Activated CD8-positive, alpha-beta memory T cell treated with anti-CD3 and anti-CD28 coated beads, Interleukin-2, amount 50 U/mL, for 1 hour (primary cell): ENCODE data around the gene EVA1A.

Experiments used
- DNase-seq: peaks from one replicate; pipeline ENCODE4 v3.0.0-alpha.2; 2020; ENCODE audit errors: extremely low read depth

Gene EVA1A

DNA sequence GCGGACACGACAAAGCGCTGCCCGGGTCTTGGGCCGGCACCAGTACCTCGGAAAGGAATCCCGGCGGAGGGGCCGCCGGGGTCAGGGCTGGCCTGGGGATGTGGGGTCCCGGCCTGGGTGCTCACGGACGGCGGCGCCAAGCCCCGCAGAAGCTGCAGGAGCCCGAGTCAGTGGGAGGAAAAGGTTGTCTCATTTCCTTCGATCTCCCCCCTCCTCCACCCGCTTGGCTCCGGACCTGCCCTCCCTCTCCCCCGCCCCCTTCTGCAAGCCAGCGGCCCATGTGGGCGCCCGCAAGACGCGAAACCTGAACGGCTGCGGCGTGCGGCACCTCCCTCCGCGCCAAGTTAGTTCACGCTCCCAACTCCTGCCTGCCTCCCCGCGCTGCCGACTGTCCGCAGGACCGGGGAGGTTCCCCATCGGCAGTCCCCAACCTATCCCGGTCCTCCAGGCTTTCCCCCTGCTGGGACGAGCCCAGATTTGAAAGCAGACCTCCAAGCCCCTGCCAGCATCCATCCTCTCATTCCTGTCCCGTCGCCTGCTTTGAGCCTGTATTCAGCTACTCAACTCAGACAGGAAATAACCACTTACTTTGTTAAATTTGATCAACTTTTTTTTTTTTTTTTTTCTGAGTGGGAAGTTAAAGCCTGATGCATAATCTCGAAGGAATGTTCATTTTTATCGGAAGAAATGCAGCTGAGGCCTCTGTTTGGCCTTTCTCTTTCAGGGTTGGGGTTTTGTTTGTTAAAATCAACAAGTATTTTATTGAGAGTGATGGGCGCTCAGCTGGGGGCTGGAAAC is at the start of gene EVA1A:
Gene EVA1A, minus strand, starts transcription at position 172 of the 798 bp plus-strand sequence. CDS start 42,799 bp downstream, outside the sequence.
- no peak for DNase-seq

DNA sequence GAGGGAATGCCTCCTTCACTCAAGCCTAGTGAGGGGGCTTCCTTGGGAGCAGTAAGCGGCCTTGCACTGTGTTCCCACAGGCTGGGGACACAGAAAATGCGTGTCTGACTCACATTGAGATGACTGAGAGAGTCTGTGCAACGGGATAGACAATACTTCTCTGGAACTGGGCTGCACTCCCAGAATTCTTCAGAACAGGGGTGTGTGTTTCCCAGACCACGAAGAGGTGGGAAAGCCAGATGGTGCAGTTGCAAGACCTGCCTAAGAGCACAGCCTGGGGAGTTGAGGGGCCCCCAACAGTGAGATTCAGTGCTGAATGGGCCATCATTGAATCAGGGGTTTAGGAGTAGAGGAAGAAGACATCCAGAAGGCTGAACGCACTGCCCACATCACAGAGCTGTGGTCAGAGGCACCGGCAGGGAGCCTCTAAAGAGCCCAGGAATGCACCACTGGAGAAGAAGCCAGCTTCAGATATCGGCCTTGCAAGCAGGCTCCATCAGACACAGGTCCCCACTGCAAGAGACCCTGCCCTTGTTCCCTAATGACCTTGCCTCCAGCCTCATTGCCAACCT is 49.3 kb upstream of the EVA1A start:
- DNase-seq, result no peak

DNA sequence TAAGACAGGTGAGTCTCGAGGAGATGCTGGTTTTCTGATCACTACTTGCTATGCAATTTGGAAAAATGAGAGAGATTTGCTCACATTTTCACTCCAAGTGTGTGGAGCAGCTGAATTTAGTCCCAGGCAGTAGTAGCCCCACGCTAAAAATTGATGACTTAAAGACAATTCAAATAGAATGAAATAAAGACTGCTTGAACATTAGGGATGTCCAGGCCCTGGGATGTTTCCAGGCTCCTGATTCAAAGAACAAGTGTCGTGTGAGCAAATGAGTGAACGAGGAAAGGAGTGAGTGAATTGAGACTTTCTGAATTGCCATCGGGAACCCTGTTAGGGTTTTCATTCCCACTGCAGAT is 48.6 kb upstream of the EVA1A start:
- DNase-seq, result no peak

DNA sequence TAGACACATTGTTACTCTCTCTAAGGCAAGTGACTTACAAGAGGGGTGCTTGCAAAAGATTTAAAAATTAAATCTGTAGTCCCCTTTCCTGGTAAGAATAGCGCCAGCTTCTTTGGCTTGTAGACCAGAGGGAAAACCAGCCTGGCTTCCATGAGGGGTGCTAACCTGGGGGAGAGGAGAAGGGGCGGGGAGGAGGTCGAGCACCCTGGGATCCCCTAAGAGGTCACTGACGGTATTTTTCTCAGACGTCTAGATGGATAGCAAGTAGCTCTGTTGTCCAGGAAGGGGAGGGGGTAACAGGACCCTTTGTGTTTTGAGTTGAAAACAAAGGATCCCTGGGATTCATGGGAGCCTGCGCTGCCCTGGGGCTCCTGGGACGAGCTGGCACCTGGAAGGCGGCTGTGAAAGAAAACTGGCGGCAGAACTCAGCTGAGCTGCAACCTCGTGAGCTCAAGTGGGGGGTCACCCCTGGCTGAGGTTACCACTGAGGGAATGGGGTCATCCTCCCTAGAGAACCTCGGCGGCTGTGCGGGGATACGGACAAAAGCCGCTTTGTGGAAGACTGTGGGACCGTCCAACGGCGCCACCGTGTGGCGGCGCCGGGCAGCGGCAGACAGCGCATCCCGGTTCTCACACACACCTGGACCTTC is 48.1 kb upstream of the EVA1A start:
- no peak for DNase-seq

DNA sequence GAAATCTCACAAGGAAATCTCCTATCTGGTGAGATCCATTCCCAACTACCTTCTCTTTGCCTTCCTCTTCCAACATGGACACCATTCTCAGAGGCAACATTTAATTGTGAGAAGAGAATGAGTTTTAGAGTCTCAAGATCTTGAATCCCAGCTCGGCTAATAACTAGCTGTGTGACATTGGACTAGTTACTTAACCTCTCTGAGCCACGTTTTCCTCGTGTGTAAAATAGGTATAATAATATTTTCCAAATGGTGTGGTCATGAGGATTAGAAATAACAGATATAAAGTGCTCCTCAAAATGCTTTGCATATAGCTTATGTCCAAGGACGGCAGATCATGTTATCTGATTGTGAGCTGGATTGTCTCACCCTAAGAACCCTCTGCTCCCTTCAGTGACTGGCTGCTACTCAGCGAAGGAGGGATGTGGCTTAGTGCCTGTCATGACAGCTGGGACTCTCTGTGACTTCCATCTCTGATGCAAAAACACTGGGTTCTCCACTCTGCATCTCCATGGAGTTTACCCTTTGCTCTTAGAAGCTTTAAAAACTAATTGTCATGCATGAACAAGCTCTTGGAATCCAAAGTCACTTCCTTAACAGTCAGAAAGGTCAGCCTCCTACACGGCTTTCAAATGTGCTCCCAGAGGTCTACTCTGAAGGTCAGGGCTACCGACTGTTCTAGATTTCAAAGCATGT is 47.4 kb upstream of the EVA1A start:
- no peak for DNase-seq

DNA sequence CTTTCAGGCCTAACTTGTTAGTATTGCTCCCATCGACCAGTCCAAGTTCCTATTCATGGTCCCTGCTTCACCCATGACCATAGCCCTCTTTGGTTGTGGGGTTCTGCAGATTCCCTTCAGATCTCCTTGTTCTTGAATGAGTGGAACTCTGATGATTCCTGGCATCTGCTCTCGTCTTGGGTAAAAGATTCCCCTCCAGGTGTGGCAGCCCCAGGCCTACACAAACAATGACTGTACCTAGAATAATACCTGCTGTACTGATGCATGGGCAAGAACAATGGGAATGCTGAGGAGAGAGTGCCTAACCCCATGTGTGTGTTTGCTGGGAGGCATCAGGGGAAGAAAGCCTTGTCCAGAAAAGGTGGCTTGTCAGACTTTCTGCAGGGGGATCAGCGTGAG is 46.7 kb upstream of the EVA1A start:
- DNase-seq, result no peak

DNA sequence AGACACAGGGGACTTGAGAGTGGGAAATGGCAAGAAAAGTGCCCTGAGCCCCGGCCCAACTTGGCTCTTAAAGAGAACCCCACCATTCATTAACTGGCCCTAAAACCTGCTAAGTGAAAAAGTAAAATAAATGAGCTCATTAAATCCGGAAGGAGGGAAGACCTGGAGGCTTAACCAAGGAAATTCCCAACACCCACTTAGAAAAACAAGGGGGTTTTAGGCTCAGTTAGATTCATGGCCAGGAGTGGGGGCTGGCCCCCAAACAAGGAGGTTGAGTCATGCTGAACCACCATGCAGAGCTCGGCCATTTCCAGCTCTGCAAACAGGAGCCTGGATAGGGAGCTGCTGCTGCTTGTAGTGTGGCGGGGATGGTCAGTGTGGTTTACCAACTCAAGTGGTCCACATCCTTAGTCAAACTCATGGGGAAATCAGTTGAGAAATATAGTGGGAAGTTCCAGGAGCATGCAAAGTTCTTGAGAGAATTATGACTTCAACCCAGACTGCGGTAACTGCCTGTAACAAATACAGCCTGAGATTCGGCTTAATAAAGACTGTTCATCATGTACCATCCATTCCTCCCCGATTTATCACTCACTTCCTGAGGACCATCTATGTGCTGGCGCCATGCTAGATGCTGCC is 46.1 kb upstream of the EVA1A start:
- DNase-seq, result no peak

GRCh38 chr2:75605770-75606529 is 45.2 kb upstream of the EVA1A start:
- DNase-seq, result no peak

DNA sequence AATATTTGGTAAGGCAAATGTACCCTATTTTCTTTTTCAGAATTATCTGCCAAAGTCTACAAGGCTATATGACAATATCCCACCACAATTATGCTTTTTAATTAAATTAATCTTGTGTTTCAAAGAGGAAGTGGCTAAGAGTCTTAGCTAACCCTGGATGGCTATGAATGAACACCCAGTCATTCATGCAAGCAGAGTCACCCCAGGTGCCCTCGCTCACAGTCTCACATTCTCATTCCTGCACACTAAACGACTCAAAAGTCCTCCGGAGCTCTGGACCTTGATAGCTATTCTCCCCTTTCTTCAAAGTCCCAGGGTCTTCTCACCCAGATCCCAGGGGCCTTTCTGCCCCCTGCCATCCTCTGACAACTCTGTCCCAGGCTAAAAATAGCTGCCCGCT is 43.7 kb upstream of the EVA1A start:
- no peak for DNase-seq

- DNase-seq, result no peak
These were observed 42.7 kb upstream of the EVA1A start for GRCh38 chr2:75603477-75603876.

DNA sequence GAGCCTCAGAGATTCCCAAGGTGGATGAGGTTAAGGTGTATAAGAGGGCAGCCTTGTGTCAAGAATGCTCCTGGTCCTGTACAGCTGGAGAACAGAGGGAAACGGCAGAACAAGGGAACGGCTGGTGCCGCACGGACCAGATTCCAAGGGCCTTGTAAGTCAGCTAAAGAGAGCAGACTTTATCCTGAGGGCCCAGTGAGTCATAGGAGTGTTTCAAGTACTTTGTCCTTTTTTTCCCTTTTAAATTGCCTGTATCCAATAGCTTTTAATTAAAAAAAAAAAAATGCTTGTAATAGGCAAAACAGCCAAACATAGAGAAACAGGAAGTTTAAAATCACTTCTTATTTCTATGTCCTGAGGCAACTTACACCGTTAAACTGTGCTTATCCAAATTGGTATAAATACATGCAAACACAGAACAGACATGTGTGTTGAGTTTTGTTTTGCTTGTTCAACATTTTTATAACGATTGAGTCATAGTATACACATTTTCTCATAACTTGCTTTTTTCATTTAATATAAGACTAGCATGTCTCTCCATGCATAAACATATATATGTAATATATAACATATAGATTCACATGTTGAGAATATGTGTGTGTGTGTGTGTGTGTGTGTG is 42.1 kb upstream of the EVA1A start:
- no peak for DNase-seq

GRCh38 chr2:75600461-75601011 is 39.8 kb upstream of the EVA1A start:
- DNase-seq, result no peak

DNA sequence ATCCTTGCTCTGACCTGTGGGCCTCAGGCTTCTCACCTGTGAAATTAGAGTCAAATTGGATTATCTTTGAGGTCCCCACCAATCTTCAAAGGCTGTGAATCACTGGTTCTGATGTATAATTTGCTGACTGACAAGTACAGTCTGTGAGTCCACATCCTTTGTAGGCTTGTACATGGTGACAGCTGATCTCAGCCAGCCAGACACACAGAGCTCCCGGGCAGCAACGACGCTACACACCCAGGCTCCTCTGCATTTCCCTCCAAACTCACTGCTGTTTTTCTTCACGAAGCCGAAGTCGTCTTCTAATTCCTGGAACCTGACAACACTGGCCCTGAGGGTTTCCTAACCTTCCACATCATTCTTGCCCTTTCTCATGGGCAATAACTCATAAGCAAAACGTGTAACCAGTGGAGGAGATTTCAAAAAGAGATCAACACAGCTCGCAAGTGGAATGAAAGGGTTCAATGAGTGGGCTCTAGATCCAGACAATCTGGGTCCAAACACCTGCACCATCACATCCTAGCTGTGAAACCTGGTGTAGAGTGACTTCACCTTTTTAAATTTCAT is 37.9 kb upstream of the EVA1A start:
- DNase-seq, result no peak

- DNase-seq, result no peak
These were observed 37.2 kb upstream of the EVA1A start for GRCh38 chr2:75597949-75598348.

- no peak for DNase-seq
These were observed 36.0 kb upstream of the EVA1A start for GRCh38 chr2:75596784-75597183.

GRCh38 chr2:75595541-75596395 is 35.0 kb upstream of the EVA1A start:
- no peak for DNase-seq

DNA sequence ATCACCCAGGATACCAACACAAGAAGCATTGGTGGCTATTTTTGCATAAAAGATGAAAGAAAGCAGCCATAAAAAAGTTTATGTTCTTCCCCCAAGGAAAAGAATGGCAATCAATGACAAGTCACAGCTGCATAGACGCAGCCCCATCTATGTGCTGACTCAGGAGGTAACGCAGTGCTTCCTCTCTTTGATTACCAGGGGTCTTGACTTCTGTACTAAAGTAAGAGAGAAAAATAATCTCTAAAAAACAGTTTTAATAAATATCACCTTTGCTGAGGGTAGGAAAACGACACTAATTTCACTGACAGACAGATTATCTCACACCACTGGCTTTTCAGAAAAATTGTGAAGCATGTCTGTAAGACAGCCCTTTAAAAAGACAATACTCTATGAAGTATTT is 33.9 kb upstream of the EVA1A start:
- no peak for DNase-seq

GRCh38 chr2:75592888-75593287 is 32.1 kb upstream of the EVA1A start:
- no peak for DNase-seq

DNA sequence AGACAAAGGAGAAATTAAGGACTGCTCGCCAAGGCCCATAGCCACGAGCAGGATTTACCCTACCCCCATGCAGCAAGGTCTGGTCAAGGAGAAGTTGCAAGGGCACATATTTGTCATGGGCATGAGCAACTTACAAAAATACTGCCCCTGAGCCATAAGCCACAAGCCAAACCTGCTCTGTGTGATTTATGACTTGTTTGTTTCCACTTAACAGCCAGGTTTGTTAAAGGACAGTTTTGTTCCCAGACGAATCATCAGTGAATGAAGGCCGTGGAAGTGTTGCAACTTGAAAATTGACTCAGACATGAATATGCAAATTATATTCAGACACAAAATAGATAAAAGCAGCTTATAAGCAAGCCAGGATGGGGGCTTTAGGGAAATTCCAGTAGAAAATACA is 31.3 kb upstream of the EVA1A start:
- DNase-seq, result no peak
